Epidermal melanocyte (primary cell): ENCODE results near the gene FBXL20.
"Not testable (repeated sequence)": the region's sequence is repeated elsewhere in the genome, so short reads cannot be mapped to it uniquely, and the experiment has no call there.

ENCODE experiments used
- DNase-seq: peaks from one replicate; pipeline ENCODE4 v3.0.0; 2011; ENCODE audit warnings: low spot score; ENCODE audit not compliant: insufficient read length

The FBXL20 gene, protein sequence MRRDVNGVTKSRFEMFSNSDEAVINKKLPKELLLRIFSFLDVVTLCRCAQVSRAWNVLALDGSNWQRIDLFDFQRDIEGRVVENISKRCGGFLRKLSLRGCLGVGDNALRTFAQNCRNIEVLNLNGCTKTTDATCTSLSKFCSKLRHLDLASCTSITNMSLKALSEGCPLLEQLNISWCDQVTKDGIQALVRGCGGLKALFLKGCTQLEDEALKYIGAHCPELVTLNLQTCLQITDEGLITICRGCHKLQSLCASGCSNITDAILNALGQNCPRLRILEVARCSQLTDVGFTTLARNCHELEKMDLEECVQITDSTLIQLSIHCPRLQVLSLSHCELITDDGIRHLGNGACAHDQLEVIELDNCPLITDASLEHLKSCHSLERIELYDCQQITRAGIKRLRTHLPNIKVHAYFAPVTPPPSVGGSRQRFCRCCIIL

DNA sequence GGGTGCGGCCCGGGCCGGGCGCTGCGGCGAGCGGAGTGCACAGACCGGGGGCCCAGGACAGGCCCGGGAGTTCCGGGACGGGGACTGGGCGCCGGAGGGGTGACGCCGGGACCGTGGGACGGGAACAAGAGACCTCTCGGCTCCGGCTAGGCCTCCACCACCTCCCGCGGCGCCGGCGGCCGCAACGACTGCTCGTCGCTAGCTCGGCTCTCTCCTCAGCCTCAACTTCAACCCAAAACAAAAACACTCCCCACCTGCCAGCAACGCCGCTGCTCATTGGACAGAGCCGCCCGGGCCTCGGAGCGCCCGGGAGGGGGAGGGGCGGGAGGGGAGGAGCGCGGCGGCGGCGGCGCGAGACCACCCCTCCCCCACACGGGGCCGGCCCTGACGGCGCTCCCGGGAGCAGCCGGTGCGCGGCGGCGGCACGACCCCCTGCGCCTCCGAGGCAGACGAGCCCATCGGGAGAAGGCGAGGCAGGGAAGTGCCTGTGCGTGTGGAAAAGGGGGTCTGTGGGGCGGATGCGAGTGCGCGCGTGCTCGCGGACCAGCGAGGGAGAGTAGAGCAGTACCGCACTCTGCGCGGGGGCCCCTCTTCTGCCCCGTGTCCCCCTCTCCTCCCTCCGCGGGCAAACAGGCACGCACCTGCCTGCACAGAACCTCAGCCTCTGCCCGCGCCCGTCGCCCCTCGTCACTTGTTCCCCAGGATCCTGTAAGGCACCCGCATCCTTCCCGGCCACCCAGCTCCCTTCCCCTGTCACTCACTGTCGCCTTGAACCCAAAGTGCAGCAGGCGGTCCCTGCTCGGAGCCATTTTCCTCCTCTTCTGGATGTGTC lies at the start of gene FBXL20:
TSS of gene FBXL20 (minus strand) at position 215 of the 832 bp plus-strand sequence. CDS start 224 bp downstream, outside the sequence.
- peak; percentile 95 for DNase-seq

DNA sequence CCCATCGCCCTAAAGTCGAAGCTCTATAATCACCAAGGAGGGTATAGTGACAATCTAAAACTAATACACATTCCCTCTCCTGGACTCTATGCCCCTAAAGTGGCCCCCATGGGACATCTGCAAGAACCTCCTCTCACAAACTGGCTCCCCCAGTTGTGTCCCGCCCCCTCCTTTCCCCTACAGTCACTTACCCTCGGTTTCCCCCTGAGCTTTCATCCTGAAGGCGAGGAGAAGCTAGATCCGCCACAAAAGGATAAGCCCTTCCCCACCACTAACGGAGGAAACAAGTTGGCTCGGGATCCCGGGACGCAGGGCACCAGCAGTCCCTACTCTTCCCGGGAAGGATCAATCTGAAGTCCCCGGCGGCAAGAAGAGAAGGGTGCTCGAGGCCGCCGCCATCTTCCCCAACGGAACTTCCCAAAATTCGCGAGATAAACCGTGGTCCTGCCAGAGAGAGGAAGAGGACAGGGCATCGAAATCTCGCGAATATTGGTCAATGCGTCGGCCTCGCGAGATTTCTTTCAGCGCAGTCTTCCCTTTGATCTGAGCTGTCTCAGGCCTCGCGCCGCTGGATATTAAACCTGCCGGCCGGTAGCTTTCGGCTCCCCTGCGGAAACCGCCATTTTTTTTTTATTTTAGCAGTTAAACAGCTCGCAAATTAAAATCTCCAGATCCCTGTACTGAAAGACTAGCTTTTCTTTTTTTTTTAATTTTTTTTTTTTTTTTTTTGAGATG lies 49.6 kb upstream of the FBXL20 start, which contains the start of gene MED1:
TSS of gene MED1 (minus strand) at position 417 of the 735 bp plus-strand sequence. CDS start at position 216, 201 bp downstream.
- peak; percentile 96 for DNase-seq

DNA sequence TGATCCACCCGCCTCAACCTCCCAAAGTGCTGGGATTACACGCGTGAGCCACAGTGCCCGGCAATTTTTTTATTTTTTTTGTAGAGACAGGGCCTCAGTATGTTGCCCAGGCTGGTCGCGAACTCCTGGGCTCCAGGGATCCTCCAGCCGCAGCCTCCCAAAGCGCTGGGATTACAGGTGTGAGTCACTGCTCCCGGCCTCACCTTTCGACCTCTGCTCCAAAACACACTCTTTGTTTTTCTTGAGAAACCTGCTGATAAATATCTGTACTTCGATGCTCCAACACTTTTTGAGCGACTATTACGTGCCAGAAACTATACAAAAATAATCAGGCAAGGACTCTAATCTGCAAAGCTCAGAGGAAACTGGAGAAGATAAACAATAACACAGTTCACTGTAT lies 48.6 kb upstream of the FBXL20 start:
- no peak for DNase-seq

DNA sequence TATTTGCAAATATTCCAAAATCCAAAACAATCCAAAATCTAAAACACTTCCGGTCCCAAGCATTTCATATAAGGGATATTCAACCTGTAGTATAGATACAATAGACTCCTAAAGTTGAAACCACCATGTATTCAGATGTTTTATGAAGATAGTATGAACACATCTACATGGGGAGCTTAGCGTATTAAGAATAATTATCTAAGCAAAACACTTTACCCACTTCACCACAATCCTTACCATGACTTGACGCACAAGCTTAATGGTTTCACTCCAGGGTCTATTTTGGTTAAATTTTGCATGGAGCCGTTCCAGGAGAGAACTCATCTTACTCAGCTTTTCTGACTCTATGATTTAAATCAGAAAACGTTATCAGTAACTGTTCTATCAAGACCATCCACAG lies 46.1 kb upstream of the FBXL20 start:
- no peak for DNase-seq

DNA sequence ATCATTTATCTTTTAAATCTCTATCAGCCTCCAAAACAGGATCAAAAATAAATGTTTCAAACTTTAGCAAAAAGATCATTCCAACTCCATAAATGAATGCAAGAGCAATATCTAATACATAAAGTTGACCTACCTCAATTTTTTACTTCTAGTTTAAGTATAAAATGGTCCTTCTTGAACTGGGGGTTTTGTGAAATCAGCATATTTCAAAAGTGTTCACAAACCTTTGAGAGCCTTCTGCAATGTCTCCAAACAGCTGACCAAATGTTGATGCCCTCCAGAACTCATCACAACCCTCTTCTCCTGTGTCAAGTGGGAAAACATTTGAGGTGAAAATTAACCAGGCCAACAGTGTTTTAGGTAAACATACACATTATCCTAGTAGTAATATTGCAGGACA lies 41.9 kb upstream of the FBXL20 start:
- no peak for DNase-seq

DNA sequence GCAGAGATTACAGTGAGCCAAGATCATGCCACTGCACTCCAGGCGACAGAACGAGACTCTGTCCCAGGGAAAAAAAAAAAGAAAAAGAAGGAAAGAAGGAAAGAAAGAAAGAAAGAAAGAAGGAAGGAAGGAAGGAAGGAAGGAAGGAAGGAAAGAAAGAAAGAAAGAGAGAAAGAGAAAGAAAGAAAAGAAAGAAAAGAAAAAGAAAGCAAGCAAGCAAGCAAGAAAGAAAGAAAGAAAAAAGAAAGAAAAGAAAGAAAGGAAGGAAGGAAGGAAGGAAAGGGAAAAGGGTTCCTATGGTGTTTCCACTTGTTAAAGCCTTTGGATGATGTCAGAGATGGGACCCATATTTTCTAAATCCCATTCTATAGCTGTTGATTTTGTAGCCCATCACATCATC lies 38.4 kb upstream of the FBXL20 start:
- DNase-seq = not testable (repeated sequence)

DNA sequence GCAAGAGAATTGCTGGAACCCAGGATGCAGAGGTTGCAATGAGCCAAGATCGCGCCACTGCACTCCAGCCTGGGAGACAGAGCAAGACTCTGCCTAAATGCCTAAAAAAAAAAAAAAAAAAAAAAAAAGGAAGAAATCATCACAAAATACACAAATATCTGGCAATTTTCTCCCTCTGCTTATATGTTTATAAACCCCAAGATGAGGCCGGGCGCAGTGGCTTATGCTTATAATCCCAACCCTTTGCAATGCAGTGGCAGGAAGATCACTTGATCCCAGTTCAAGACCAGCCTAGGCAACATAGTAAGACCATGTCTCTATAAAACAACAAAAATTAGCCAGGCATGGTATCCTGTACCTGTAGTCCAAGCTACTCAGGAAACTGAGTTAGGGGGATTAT lies 28.2 kb upstream of the FBXL20 start:
- DNase-seq = no peak

DNA sequence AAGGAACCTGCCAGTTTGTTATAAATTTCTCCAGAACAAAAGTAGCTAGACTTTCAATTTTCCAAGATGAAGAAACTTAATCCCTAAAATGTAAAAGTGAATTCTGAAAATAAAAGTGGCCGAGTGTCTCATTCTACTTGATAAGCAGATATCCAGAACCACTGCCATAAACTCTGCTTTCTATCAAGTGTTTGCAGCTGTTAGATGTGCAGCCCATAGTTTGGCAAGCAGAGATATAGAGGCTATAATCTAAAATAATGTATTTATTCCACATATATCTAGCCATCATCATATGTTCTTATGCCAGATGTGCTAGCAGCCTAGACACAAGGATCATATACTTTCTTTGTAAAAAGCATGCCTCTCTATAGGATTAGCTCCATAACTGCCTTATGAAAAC lies 14.7 kb upstream of the FBXL20 start:
- DNase-seq = no peak

DNA sequence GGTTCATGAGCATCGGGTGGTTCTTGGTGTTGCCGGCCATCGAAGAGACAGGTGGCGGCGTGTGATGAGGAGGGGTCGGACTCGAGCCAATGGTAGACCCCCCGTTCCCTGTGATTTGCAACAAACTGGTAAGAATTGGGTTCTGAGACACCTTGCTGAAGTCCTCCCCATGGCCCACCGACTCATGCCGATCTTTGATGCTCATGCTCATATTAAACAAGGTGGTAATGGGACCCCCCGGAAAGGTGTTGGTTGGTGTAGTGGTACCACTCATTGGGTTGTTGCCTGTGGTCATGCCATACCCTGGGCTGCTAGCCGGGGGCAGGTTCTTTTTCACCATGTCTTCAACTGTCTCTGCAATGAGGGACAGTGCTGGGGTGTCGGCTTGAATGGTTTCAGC lies 8.9 kb upstream of the FBXL20 start:
- DNase-seq = no peak

DNA sequence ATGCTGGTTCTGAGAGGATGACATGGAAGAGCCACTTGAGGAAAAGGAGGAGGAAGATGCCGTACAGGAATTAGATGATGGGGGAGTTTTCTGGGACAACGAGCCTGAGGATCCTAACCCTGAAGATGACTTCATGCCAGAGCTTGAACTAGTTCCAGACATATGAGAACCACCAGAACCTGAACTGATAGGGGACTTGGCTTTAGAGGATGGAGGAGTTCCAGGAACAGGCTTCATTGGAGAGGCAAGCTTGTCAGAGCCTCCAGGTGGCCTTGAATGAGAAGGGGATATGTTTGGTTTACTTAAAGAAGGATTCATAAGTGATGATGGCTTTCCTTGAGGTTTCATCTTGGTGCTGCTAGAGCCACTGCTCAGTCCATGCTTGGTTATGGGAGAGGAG lies 6.9 kb upstream of the FBXL20 start:
- no peak for DNase-seq

DNA sequence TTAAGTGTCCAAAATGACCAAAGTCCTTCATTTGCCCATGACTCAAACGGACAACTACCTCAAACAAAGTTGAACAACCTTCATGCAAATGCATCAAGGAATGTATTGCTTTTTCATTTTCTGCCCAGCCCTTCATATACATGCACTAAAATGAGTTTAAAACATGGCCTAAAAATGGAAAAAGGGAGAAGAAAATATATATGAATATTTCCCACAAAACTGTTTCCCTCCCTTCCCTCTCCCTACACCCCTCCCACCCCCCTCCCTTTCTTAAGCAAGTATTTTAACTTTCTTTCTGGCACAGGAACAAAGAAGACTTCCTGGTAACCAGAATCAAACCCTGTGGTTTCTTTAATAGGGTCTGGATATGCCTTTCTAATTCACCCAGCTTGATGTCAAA lies 5.5 kb upstream of the FBXL20 start:
- no peak for DNase-seq

DNA sequence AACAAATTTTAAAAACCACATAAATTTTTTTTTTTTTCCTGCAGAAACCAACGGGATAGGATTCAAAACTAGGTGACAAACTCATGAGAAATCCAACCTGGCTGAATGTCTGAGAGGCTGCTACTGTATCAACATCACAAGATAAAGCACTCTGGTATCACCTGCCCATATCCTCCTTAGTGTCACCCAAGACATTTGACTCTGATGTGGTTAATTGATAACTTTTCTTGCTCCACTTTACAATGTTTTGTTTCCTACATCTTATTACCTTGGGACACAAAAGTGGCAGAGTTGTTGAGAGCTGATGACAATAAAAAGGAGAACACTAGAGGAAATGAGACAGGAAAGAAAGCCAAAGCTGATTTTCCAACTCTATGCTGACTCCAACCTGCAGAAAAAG lies 4.0 kb upstream of the FBXL20 start:
- no peak for DNase-seq

DNA sequence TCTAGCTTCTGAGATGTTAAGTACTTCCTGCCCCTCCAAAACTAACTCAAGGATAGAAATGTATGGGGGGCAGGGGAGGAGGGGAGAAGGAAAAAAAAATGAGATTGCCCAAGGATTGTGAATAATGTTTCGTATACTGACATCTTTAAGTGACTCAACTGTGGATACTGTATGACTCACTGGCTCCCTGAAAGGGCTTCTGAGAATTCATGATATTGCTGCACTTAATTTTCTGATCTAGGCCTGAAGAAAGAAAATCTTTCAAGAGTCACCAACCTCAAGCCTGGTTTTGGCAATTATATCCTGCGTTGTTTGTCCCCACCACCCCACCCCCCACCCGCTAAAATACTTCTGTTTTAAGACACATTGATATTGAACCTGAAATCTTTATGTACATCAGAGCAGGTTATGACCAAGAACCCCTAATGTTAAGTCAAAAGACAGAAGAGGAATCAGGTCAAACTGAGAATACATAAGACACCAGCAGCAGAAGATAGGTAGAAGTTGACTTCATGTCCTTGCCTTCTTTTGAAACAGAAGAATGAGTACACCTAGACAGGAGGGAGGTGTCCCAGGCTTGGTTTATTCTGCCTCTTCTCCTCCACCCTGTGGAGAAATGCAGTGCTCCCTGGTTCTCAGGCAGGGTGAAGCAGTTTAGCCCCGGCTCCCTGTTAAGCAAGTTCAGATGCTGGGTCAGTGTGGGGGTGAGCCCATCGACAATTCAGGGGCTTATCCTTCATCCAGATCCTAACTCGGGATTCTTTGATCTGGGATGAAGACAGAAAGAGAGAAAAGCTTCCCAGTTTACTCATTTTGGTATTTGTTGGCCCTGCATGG lies 3.3 kb upstream of the FBXL20 start:
- DNase-seq = no peak

DNA sequence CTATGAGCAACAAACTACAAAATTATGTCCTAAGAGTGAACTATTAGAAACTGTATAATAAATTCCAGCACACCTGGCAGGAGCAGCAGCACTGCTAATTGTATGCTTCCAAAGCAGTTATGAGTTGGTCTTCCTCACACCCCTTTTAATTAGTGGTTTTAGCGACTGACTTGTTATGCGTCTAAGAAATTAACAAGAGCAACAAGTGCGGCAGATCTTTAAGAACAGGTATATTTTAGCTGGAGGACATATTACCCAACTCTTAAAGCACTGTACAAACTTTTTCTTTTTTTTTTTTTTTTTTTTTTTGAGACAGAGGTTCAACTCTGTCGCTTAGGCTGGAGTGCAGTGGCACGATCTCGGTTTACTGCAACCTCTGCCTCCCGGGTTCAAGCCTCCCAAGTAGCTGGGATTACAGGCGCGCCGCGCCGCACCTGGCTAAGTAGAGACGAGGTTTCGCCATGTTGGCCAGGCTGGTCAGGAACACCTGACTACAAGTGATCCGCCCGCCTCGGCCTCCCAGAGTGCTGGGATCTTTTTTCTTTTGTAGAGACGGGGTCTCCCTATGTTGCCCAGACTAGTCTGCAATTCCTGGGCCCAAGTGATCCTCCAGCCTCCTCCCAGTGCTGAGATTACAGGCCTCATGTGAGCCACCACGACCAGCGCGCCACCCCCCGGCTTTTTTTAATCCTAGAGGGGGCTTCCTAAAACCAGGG lies 1.6 kb upstream of the FBXL20 start:
- no peak for DNase-seq

DNA sequence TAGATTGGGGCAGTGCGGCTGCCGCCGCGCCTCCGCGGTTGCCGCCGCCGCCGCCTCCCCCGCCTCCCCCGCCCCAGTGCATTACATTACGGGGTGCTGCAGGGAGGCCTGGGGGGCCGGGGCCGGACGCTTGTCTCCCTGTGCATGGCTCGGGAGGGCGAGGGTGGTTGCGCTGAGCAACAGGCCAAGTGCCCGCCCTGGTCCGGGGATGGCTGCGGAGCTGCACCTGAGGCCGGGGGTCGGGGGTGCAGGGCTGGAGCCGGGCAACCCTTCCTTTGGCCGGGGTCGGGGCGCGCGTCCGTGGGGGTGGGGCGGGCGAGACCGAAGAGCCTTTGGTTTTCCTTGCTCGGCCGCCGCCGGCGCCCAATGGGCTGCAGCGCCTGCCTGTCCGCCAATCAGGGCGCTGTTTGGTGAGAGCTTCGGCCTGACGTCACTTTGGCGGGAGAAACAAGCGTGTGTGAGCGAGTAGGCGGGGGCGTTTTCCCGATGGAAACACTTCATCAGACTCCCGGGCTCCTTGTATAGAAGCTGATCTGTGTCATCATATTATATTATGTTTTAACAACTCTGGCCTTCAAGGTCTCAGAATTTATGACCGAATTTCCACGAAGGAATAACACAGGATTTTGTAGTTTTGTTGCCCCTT lies 941 bp upstream of the FBXL20 start:
- DNase-seq = peak; percentile 94

DNA sequence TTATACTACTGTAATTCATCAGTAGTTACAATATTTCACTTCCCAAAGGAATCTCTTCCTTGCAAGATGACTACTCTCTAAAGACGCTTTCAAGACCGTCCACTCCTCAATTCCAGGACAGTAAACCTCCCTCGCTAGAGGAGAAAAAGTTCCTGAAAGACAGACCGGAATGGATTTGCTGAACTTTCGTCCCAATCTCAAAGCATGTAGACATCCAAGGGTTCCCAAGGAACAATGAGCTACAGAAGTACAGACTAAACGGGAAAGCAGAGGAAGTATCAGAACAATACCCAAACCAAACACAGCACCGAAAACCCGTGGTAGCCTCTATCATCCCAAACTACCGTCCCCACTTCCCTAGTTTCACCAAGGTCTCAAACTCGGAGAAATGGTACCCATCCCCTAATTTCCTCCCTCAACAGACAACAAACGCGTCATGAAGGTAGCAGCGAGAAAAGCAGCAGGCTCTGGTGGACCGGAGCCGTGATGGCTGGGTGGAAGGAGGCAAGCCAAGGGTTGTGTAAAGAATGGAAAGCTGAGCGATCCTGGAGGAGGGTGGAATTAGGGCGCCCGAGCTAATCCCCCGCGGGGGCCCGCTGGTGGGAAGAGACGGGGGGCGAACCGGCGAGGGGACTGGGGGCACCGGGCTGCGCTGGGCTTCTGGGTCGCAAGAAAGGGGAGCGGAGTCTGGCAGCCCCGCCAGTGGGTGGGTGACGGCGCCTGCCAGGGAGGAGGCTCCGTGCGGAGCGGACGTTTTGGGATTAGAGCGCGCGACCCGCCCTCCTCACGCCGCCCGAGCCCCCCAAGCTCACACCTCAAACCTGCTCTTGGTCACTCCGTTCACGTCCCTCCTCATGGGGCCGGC lies 647 bp downstream of the FBXL20 start:
- no peak for DNase-seq

DNA sequence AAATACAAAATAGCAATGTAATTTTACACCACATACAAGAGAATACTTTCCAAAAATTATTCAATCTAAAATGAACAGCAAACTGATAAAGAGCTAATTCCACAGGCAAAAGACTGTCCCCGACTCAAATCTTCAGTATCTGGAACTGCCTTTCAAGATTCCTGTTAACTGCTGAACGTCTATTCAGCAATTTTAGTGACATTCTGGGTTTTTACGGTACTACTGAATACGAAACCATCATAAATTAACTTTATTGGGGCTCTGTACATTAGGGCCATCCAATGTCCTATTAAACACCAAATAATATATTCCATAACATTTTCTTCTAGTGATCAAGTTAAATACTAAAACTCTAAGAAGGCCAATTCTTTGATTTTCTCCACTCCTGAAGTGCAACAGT lies 1.6 kb downstream of the FBXL20 start:
- no peak for DNase-seq

DNA sequence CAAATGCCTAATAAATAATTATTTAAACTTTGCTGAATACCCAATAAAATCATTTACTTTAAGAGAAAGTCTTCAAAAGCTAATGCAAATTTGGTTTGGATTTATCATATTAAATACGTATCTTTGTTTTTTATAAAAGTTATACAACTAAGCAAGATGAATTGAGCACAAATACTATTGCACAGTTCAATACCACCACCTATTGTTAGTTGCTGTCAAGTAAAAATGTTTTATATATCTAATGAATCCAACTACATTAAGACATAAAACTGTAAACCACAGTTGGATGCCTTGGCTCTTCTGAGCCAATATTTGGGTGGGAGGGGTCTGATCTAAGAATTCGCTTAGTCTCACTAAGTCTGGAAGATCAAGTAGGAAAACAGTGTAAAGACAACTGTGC lies 7.7 kb downstream of the FBXL20 start:
- DNase-seq = no peak

DNA sequence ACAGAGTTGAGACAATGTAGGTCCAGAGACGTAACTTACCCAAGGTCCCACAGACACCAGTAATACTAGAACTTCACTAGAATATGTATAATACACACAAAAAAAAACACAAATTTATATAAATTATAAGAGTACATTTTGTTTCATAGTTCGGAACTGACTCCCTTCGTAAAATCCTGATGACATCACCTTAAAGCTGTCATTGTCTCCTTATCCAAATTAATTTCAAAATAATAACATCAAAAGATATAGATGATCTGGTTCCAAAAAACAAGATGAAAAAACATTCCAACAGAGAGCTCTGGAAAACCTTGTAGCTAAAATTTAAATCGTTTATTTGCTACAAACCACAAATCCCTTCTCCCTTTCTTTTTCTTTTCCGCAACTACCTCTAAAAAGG lies 10.0 kb downstream of the FBXL20 start:
- DNase-seq = no peak
